ENCODE data around the gene ATXN7L2.

The ATXN7L2 gene

GRCh38 chr1:109503935-109504334 is 20.2 kb downstream of the ATXN7L2 start:
- Histone ChIP-seq H3K79me2 (ENCODE audit: insufficient read depth, low read length) (no peaks in the 10 kb centered on the region), H3K4me3 (ENCODE audit: insufficient read depth, low read length, poor library complexity, severe bottlenecking) (no peak overlapping the region), H3F3A (ENCODE audit: insufficient read depth) (no peaks in the 10 kb centered on the region), H3K4me2 (ENCODE audit: low read depth, low read length, poor library complexity, severe bottlenecking) (no peak overlapping the region), H2AFZ (ENCODE audit: low read depth, low read length, severe bottlenecking) (no peak overlapping the region), H3K9me3 (ENCODE audit: insufficient read depth, low read length) (no peaks in the 10 kb centered on the region), H3K27ac (ENCODE audit: low read depth, low read length) (no peak overlapping the region), H3K9me2 (replicated peaks; ENCODE audit: insufficient read depth, low read length) (no peaks in the 10 kb centered on the region), H3K36me3 (ENCODE audit: low read length) (no peaks in the 10 kb centered on the region), H3K9ac (ENCODE audit: low read length) (no peak overlapping the region), H4K20me1 (ENCODE audit: low read depth, low read length) (no peaks in the 10 kb centered on the region), H3K27me3 (ENCODE audit: low read length) (no peaks in the 10 kb centered on the region)
- TF ChIP-seq CTCF (IDR thresholded peaks at IDR 0.05; ENCODE audit: insufficient read depth, low read length, poor library complexity, severe bottlenecking) (no peak), EZH2phosphoT487 (conservative IDR thresholded peaks at IDR 0.05; ENCODE audit: low read length) (no peak)

DNA sequence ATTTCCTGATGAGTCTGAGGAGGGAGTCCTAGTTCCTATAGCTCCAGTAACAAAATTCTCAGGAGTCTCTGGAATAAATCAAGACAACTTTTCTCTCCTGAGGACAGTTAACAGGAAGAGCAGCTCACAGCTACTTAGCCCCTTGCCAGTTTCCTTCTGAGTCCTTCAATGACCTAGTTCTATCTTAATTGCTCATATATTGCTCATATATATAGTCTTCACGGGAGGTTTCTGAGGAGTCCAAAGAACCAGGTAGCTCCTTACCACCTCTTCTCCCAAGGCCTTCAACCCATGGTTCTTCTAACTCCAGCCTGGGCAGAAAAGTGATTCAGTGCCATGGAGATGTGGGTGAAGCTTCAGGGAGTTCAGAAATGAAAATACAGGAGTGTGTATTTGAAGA is 21.3 kb downstream of the ATXN7L2 start:
- no peaks in the 10 kb centered on the region for H3K79me2 ChIP-seq (ENCODE audit: insufficient read depth, low read length)
- no peaks in the 10 kb centered on the region for H3F3A ChIP-seq (ENCODE audit: insufficient read depth)
- H3K27ac ChIP-seq (ENCODE audit: low read depth, low read length), result no peak overlapping the region
- H3K9me2 ChIP-seq (replicated peaks; ENCODE audit: insufficient read depth, low read length), result no peaks in the 10 kb centered on the region
- no peaks in the 10 kb centered on the region for H3K27me3 ChIP-seq (ENCODE audit: low read length)
- no peaks in the 10 kb centered on the region for H3K36me3 ChIP-seq (ENCODE audit: low read length)
- H3K4me2 ChIP-seq (ENCODE audit: low read depth, low read length, poor library complexity, severe bottlenecking), result no peak overlapping the region
- no peaks in the 10 kb centered on the region for H3K9me3 ChIP-seq (ENCODE audit: insufficient read depth, low read length)
- H4K20me1 ChIP-seq (ENCODE audit: low read depth, low read length), result no peaks in the 10 kb centered on the region
- H3K9ac ChIP-seq (ENCODE audit: low read length), result no peak overlapping the region
- H3K4me3 ChIP-seq (ENCODE audit: insufficient read depth, low read length, poor library complexity, severe bottlenecking), result no peak overlapping the region
- TF ChIP-seq CTCF (IDR thresholded peaks at IDR 0.05; ENCODE audit: insufficient read depth, low read length, poor library complexity, severe bottlenecking), result no peak
- TF ChIP-seq EZH2phosphoT487 (conservative IDR thresholded peaks at IDR 0.05; ENCODE audit: low read length), result no peak
- H2AFZ ChIP-seq (ENCODE audit: low read depth, low read length, severe bottlenecking), result no peak overlapping the region

GRCh38 chr1:109508001-109508872 is 24.5 kb downstream of the ATXN7L2 start:
- Histone ChIP-seq H3K79me2 (ENCODE audit: insufficient read depth, low read length) (no peaks in the 10 kb centered on the region), H2AFZ (ENCODE audit: low read depth, low read length, severe bottlenecking) (no peak overlapping the region), H3K36me3 (ENCODE audit: low read length) (no peaks in the 10 kb centered on the region), H3K4me2 (ENCODE audit: low read depth, low read length, poor library complexity, severe bottlenecking) (no peak overlapping the region), H4K20me1 (ENCODE audit: low read depth, low read length) (no peaks in the 10 kb centered on the region), H3K27me3 (ENCODE audit: low read length) (no peaks in the 10 kb centered on the region), H3F3A (ENCODE audit: insufficient read depth) (no peaks in the 10 kb centered on the region), H3K4me3 (ENCODE audit: insufficient read depth, low read length, poor library complexity, severe bottlenecking) (no peak overlapping the region), H3K9ac (ENCODE audit: low read length) (no peak overlapping the region), H3K27ac (ENCODE audit: low read depth, low read length) (no peak overlapping the region), H3K9me3 (ENCODE audit: insufficient read depth, low read length) (no peaks in the 10 kb centered on the region), H3K9me2 (replicated peaks; ENCODE audit: insufficient read depth, low read length) (no peaks in the 10 kb centered on the region)
- TF ChIP-seq EZH2phosphoT487 (conservative IDR thresholded peaks at IDR 0.05; ENCODE audit: low read length) (no peak), CTCF (IDR thresholded peaks at IDR 0.05; ENCODE audit: insufficient read depth, low read length, poor library complexity, severe bottlenecking) (no peak)
